Heart right ventricle (tissue), 16 donors: Measurements from ENCODE around the gene FOXL2. TPM values are rescaled to one million over a fixed set of nuclear protein-coding genes. Genes with fewer than 3 reads are reported as not detected.

ENCODE experiments used
- ATAC-seq, 8 donors: fragments of 200-7000 bp; cut with Tn5 transposase; one replicate each; pipeline ENCODE4 v1.9.1; 2020; ENCODE audit warnings: mild to moderate bottlenecking in 8 of 8, moderate library complexity in 8 of 8, moderate number of reproducible peaks in 1 of 8
- DNase-seq, 2 donors: peaks; one replicate each; pipeline ENCODE4 v3.0.0-alpha.2; 2020
- H3K27ac ChIP-seq, 10 donors: fragments of 200-600 bp; sonication (generic) in 2 of 10; one replicate each; pipeline versions ENCODE4 v1.5.0 to v1.8.0; 2020 to 2022; ENCODE audit warnings: mild to moderate bottlenecking in 3 of 10
- H3K27me3 ChIP-seq, 7 donors: fragments of 200-600 bp; one replicate each; pipeline ENCODE4 v1.8.0; 2021 to 2022; ENCODE audit warnings: mild to moderate bottlenecking in 2 of 7
- H3K36me3 ChIP-seq, 9 donors: fragments of 200-600 bp; sonication (generic) in 1 of 9; one replicate each; pipeline versions ENCODE4 v1.5.0 to v1.8.0; 2020 to 2022; ENCODE audit warnings: mild to moderate bottlenecking in 2 of 9
- H3K4me1 ChIP-seq, 9 donors: fragments of 200-600 bp; sonication (generic) in 1 of 9; one replicate each; pipeline versions ENCODE4 v1.5.0 to v1.8.0; 2020 to 2022; ENCODE audit warnings: mild to moderate bottlenecking in 4 of 9
- H3K4me3 ChIP-seq, 10 donors: fragments of 200-600 bp; sonication (generic) in 2 of 10; one replicate each; pipeline versions ENCODE4 v1.5.0 to v1.8.0; 2020 to 2022; ENCODE audit warnings: mild to moderate bottlenecking in 7 of 10, moderate library complexity in 2 of 10
- H3K9me3 ChIP-seq, 11 donors: fragments of 200-600 bp in 10 of 11; sonication (generic) in 2 of 11; one replicate each; pipeline versions ENCODE4 v1.5.0 to v1.8.0; 2013 to 2022; ENCODE audit warnings: mild to moderate bottlenecking in 2 of 11, control low read depth in 1 of 11, moderate library complexity in 1 of 11
- WGBS, 2 donors: extraction: QIAGEN DNeasy Blood & Tissue Kit; methylation state at CpG; one replicate each; pipeline ENCODE4 v1.1.7; 2013; ENCODE audit warnings: inconsistent platforms in 1 of 2; 5-methylcytosine and 5-hydroxymethylcytosine counted together
- intact Hi-C, 10 donors: fragments of 100-400 bp; cut with DNase I; formaldehyde crosslinking; loops; one replicate each; pipeline versions ENCODE4 v1.11.1 to v1.14.2; 2022
- polyA plus RNA-seq, 2 donors: library from polyadenylated mRNA; stranded (reverse); fragments of 200-250 nt; gene quantifications; one replicate each; pipeline ENCODE4 v1.2.3, GENCODE V29; 2013
- total RNA-seq, 10 donors: library from RNA; stranded (reverse); fragmentation: NEBNext Ultra II Directional in 3 of 10; extraction: Animal tissue kit (Norgen Biotek cat#: 25700) in 3 of 10; gene quantifications; one replicate each; pipeline versions ENCODE4 v1.2.1 to v1.2.4, GENCODE V29; 2021 to 2023
- TF ChIP-seq, protein P1 (sequence below), 9 donors: fragments of 200-600 bp; sonication (generic) in 2 of 9; IDR thresholded peaks; one replicate each; pipeline versions ENCODE4 v1.5.0 to v1.8.0; 2021 to 2022; ENCODE audit warnings: antibody characterized with exemption in 9 of 9, mild to moderate bottlenecking in 5 of 9, moderate library complexity in 1 of 9
- donor health status: Arrhythmogenic right ventricular cardiomyopathy.
- donor health status: ischemic (EF 13 %, LVEDD 7.1; RV severe dilation, severe dysfunction).
- donor health status: healthy with polysubstance abuse.
- donor health status: DM: no; HTN: yes; CAD: no.
- donor health status: DM: no; HTN: no; CAD: no.
- donor health status: ischemic (EF 25% LVEDD 6.9; RV normal size, moderate dysfunction).
- donor health status: ischemic (EF 25% LVEDD 5.7; RV mildly dilated, moderate dysfunction).
- donor health status: healthy.
- donor health status: DM: yes; HTN: yes; CAD: no.
- donor health status: Ischemic cardiomyopathy.
- donor health status: ischemic (EF 35%, LVEDD 5.7; RV mildly dilated, moderate dysfunction).
- donor health status: nonischemic (EF 11% LVEDD 7.7; RV severe dilation, severe dysfunction).
- donor health status: DM: yes; HTN: yes; CAD: no.
- donor health status: PGD.
- donor health status: ischemic (EF 29% LVEDD 5.4; RV normal size, mild dysfunction).
- donor health status: nonischemic (EF 23%, LVEDD 6.1; RV moderate dilation, normal function).

The FOXL2 gene
- total and polyA plus RNA-seq, 12 donors, result 0.12 TPM; not detected in 11

DNA sequence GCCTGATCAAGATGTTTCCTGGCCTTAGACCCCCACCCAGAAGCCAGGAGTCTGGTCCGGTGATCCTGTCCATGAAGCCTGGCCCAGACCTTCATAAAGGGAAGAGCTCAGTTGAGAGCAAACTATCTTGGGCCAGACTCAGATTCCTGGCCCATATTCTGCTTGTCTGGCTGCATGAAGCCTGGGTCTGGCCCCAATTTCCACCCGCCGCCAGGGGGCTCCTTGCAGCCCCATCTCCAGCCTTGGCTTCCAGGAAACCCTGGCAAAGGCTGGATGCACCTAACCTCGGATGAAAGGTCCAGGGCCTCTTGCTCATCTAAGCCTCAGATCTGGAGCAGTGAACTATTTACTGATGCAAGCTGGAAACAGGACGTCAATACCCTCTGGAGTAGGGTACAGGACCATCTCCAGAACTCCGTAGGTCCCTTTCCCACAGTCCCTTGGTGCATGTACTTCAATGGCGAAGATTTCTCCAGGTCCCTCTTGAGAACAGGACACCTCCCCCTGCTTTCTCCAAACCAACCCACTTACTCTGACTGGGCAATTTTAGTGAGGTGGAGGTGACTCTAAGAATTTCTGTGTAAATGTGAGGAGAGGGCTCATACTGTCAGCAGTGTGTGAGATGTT lies 5.6 kb downstream of the FOXL2 start:
- no peak overlapping the region for H3K27ac ChIP-seq
- ATAC-seq (no peak), DNase-seq (no peak)
- intact Hi-C loops, result loop anchor here in 1 of 10 donors (5.0 kb wide), 1 partner anchor 386 kb away; no protein-coding TSS in a partner anchor
- H3K4me3 ChIP-seq, result no peak overlapping the region
- TF ChIP-seq, protein P1, sequence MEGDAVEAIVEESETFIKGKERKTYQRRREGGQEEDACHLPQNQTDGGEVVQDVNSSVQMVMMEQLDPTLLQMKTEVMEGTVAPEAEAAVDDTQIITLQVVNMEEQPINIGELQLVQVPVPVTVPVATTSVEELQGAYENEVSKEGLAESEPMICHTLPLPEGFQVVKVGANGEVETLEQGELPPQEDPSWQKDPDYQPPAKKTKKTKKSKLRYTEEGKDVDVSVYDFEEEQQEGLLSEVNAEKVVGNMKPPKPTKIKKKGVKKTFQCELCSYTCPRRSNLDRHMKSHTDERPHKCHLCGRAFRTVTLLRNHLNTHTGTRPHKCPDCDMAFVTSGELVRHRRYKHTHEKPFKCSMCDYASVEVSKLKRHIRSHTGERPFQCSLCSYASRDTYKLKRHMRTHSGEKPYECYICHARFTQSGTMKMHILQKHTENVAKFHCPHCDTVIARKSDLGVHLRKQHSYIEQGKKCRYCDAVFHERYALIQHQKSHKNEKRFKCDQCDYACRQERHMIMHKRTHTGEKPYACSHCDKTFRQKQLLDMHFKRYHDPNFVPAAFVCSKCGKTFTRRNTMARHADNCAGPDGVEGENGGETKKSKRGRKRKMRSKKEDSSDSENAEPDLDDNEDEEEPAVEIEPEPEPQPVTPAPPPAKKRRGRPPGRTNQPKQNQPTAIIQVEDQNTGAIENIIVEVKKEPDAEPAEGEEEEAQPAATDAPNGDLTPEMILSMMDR (IDR thresholded peaks at IDR 0.05), result peak in 8 of 9 donors; percentile 5 to 53 (median 26)
- H3K36me3 ChIP-seq, result no peaks in the 10 kb centered on the region
- H3K27me3 ChIP-seq, result peaks cover 83 to 100% (median 99%) of the 10 kb centered on the region in 7 donors
- H3K4me1 ChIP-seq, result peaks cover 24 to 63% (median 56%) of the 10 kb centered on the region in 9 donors
- 51 to 54% methylated on average over 7 of the region's 7 CpGs for WGBS, 2 donors
- no peaks in the 10 kb centered on the region for H3K9me3 ChIP-seq

DNA sequence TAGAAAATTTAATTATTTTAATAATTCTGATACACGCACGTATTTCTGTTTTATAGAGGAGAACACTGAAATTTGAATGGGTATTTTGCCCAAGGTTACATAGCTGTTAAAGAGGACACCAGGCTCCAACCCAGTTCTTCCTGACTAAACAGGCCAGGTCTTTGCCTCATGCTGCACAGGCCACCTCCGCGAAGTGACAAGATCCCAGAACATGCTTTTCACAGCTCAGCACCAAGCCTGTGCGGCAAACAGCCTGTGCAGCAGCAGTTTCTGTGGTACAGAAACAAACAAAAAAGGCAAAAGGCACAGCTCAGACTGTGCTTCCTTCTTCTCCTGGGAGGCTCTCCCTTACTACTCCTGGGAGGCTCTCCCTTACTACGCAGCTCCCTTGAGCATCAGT lies 6.5 kb downstream of the FOXL2 start:
- Histone ChIP-seq H3K4me3 (no peak overlapping the region), H3K27ac (no peak overlapping the region), H3K9me3 (no peaks in the 10 kb centered on the region), H3K36me3 (no peaks in the 10 kb centered on the region), H3K27me3 (peaks cover 77 to 100% (median 100%) of the 10 kb centered on the region in 7 donors), H3K4me1 (peaks cover 24 to 64% (median 56%) of the 10 kb centered on the region in 9 donors)
- TF ChIP-seq, protein P1 (IDR thresholded peaks at IDR 0.05), result no peak
- intact Hi-C loops, result loop anchor here in 1 of 10 donors (5.0 kb wide), 1 partner anchor 387 kb away; no protein-coding TSS in a partner anchor
- WGBS, 2 donors, result 63 to 64% methylated on average over 6 of the region's 6 CpGs
- DNase-seq (no peak), ATAC-seq (no peak)

DNA sequence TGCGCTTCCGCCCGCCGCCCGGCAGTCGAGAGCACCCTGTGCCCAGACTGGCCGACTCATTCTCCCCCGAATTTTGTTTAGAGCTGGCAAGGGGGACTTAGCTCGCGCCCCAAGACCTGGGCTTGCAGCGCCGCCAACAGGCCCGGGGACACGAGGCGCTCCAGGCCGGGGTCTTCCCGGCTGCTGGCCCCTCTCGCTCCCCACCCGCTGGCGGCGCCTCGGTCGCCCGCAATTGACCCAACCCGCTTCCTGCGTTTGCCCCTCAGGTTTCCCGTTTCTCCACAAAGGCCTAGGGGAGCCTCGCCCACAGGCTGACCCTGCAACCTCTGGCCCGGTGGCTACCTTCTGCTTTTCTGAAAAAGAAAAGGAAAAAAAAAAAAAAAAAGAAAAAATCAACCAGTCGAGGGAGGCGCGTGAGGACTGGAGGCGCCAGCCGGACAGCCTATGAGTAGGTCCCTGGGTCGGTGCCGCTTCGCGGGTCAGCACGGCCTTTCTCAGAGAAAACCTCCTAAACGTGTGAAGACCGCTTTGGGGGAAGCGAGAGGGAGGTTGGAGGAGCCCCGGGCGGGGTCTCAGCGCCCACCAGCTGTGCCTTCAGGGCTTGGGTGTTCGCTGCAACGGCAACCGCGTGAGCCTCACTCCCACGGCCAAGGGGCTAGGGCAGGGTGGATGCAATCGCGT lies 7.2 kb downstream of the FOXL2 start:
- Histone ChIP-seq H3K9me3 (no peaks in the 10 kb centered on the region), H3K4me3 (no peak overlapping the region), H3K36me3 (no peaks in the 10 kb centered on the region), H3K27me3 (peaks cover 70 to 100% (median 96%) of the 10 kb centered on the region in 7 donors), H3K27ac (no peak overlapping the region), H3K4me1 (peaks cover 18 to 57% (median 48%) of the 10 kb centered on the region in 9 donors)
- ATAC-seq, result no peak
- 6% methylated on average over 52 of the region's 52 CpGs for WGBS, 2 donors
- intact Hi-C loops, result loop anchor here in 6 of 10 donors (5.0 to 10.0 kb wide), 3 partner anchors 165 to 525 kb away; no protein-coding TSS in a partner anchor
- TF ChIP-seq, protein P1 (IDR thresholded peaks at IDR 0.05), result no peak
- no peak for DNase-seq

DNA sequence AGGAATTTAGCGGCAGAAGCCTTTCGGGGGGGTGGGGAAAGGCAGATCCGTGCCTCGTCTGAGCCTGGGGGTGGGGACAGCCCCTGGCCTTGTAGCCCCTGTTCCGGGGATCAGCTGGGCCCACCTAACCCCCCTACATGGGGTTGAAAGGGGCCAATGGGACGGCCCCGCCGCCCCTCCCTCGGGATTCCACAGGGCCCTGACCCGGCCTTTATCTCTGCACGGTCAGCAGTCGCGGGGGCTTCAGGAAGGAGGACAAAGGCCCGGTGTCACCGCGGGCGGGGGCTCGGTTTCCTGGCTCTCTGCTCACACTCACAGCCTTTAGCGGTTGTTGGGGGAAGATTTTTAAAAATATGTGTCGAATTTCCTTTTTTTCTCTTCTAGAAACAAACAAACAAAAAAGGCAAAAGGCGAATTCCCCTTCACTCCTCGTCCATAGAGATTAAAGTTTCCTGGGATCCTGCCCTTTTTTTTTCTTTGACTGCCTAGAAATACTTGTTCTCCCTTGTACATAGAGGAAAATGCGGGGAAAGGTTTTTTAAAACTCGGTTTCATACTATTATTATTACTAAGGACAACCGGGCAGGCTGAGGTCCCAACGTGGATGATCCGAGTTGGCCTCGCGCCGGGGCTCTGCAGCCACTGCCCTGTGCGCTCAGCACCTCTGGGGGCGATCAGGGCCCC lies 7.9 kb downstream of the FOXL2 start:
- no peak overlapping the region for H3K27ac ChIP-seq
- no peak overlapping the region for H3K4me3 ChIP-seq
- peaks cover 65 to 97% (median 90%) of the 10 kb centered on the region in 7 donors for H3K27me3 ChIP-seq
- no peaks in the 10 kb centered on the region for H3K9me3 ChIP-seq
- intact Hi-C loops, result loop anchor here in 6 of 10 donors (5.0 to 10.0 kb wide), 3 partner anchors 166 to 524 kb away; no protein-coding TSS in a partner anchor
- TF ChIP-seq, protein P1 (IDR thresholded peaks at IDR 0.05), result no peak
- peaks cover 17 to 50% (median 44%) of the 10 kb centered on the region in 9 donors for H3K4me1 ChIP-seq
- 4 to 8% methylated on average over 32 of the region's 32 CpGs for WGBS, 2 donors
- DNase-seq (no peak), ATAC-seq (no peak)
- H3K36me3 ChIP-seq, result no peaks in the 10 kb centered on the region
